Gastrocnemius medialis (tissue), 4 donors: Measurements from ENCODE around the gene RFXANK. TPM values are rescaled to one million over a fixed set of nuclear protein-coding genes. Genes with fewer than 3 reads are reported as not detected.
"Not testable (repeated sequence)": the region's sequence is repeated elsewhere in the genome, so short reads cannot be mapped to it uniquely, and the experiment has no call there.

ENCODE experiments used
- ATAC-seq, 2 donors: fragments of 150-250 bp; one replicate each; pipeline ENCODE4 v1.9.1; 2016
- DNase-seq, 2 donors: peaks; one replicate each; pipeline ENCODE4 v3.0.0-alpha.2; 2019
- H3K27ac ChIP-seq, 4 donors: fragments of 200-600 bp; sonication (generic); 1 replicate in 1 of 4; 2 replicates in 3 of 4; pipeline ENCODE4 v1.5.1; 2016 to 2018; ENCODE audit warnings: mild to moderate bottlenecking in 2 of 4, moderate library complexity in 1 of 4
- H3K27me3 ChIP-seq, 3 donors: fragments of 200-600 bp; sonication (generic) in 2 of 3; 1 replicate in 1 of 3; 2 replicates in 2 of 3; pipeline versions ENCODE4 v1.5.1 to v1.6.0; 2016 to 2019; ENCODE audit warnings: mild to moderate bottlenecking in 1 of 3, moderate library complexity in 1 of 3
- H3K36me3 ChIP-seq, 2 donors: fragments of 200-600 bp; sonication (generic) in 1 of 2; one replicate each; pipeline ENCODE4 v1.5.1; 2017 to 2018
- H3K4me1 ChIP-seq, 2 donors: fragments of 200-600 bp; sonication (generic) in 1 of 2; one replicate each; pipeline ENCODE4 v1.5.1; 2016 to 2017; ENCODE audit warnings: mild to moderate bottlenecking in 2 of 2
- H3K4me3 ChIP-seq, 4 donors: fragments of 200-600 bp; sonication (generic) in 3 of 4; 1 replicate in 1 of 4; 2 replicates in 3 of 4; pipeline ENCODE4 v1.5.1; 2016 to 2019; ENCODE audit warnings: mild to moderate bottlenecking in 2 of 4
- H3K9me3 ChIP-seq, 3 donors: fragments of 200-600 bp; sonication (generic) in 2 of 3; 1 replicate in 1 of 3; 2 replicates in 2 of 3; pipeline ENCODE4 v1.5.1; 2016 to 2019
- POLR2A ChIP-seq, 2 donors: fragments of 450-650 bp; IDR thresholded peaks; one replicate each; pipeline ENCODE4 v1.6.1; 2017; ENCODE audit warnings: antibody characterized with exemption in 2 of 2, mild to moderate bottlenecking in 2 of 2, moderate library complexity in 2 of 2
- in situ Hi-C, 4 donors: fragments of 200-750 bp; cut with MboI; loops; one replicate each; pipeline versions ENCODE4 v1.15.0 to v1.8.0; 2017; ENCODE audit warnings: low sequenced_read_pairs in 4 of 4
- intact Hi-C: fragments of 100-400 bp; cut with DNase I; formaldehyde crosslinking; loops from one replicate; pipeline ENCODE4 v1.15.1; 2023; ENCODE audit warnings: low total_unique reads
- total RNA-seq, 4 donors: library from RNA; depleted of rRNA; stranded (reverse); fragments of >200 nt; gene quantifications; one replicate each; pipeline versions ENCODE4 v1.1.0 to v1.2.3, GENCODE V29; 2016
- TF ChIP-seq, protein P1 (sequence below), 5 experiments: fragments of 450-650 bp in 3 of 5; fragments of 200-600 bp in 2 of 5; sonication (generic) in 2 of 5; IDR thresholded peaks in 4 of 5; conservative IDR thresholded peaks in 1 of 5; 1 replicate in 4 of 5; 2 replicates in 1 of 5; pipeline ENCODE4 v1.5.1; 2016 to 2019; ENCODE audit warnings: antibody characterized with exemption in 5 of 5, mild to moderate bottlenecking in 3 of 5, moderate library complexity in 3 of 5

RFXANK gene
- total RNA-seq, 4 donors from 2014 or later: 25.5 to 44.1 (median 35.1) TPM

DNA sequence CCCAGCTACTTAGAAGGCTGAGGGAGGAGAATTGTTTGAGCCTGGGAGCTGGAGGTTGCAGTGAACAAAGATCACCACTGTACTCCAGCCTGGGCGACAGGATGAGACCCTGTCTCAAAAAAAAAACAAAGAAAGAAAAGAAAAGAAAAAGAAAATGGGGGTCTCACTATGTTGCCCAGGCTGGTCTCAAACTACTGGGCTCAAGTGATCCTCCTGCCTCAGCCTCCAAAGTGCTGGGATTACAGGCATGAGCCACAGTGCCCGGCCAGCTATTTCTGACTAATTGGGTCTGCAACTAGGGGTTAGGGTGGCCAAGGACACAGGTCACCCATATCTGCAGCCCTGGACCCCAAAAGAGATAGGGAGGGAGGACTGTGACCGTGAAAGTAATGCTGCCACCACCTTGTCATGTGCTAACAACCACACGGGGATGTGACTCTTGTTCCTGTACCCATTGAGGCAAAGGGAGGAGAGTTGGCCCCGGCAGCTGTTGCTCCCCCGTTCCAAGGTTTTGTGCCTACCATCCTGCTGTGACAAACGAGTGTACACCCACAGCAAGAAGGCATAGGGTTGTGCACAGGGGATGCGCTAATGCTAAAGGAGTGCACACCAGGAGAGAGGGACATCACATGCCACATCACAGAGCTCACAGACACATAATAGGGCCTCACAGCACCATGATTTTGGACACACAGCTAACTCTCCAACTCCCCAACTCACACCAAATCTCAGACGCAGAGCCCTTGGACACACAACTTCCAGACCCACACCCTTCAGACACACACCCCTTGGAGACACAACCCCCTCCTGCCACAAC lies 22.6 kb upstream of the RFXANK start:
- Histone ChIP-seq H3K9me3 (no peaks in the 10 kb centered on the region), H3K36me3 (no peaks in the 10 kb centered on the region), H3K4me1 (peaks cover 19 to 26% of the 10 kb centered on the region in 2 donors), H3K4me3 (peak overlapping the region; percentile 45 to 55 (median 52)), H3K27ac (peak overlapping the region in 1 of 4 donors; percentile 14), H3K27me3 (no peaks in the 10 kb centered on the region)
- ATAC-seq: peak in 1 of 2 donors; percentile 2
- no peak for DNase-seq
- no peak for TF ChIP-seq POLR2A (IDR thresholded peaks at IDR 0.05)
- TF ChIP-seq, protein P1, sequence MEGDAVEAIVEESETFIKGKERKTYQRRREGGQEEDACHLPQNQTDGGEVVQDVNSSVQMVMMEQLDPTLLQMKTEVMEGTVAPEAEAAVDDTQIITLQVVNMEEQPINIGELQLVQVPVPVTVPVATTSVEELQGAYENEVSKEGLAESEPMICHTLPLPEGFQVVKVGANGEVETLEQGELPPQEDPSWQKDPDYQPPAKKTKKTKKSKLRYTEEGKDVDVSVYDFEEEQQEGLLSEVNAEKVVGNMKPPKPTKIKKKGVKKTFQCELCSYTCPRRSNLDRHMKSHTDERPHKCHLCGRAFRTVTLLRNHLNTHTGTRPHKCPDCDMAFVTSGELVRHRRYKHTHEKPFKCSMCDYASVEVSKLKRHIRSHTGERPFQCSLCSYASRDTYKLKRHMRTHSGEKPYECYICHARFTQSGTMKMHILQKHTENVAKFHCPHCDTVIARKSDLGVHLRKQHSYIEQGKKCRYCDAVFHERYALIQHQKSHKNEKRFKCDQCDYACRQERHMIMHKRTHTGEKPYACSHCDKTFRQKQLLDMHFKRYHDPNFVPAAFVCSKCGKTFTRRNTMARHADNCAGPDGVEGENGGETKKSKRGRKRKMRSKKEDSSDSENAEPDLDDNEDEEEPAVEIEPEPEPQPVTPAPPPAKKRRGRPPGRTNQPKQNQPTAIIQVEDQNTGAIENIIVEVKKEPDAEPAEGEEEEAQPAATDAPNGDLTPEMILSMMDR (IDR thresholded peaks at IDR 0.05 in 4 of 5, conservative IDR thresholded peaks at IDR 0.05 in 1 of 5): no peak
- in situ Hi-C loops: no loop called here
- intact Hi-C loops: no loop called here

DNA sequence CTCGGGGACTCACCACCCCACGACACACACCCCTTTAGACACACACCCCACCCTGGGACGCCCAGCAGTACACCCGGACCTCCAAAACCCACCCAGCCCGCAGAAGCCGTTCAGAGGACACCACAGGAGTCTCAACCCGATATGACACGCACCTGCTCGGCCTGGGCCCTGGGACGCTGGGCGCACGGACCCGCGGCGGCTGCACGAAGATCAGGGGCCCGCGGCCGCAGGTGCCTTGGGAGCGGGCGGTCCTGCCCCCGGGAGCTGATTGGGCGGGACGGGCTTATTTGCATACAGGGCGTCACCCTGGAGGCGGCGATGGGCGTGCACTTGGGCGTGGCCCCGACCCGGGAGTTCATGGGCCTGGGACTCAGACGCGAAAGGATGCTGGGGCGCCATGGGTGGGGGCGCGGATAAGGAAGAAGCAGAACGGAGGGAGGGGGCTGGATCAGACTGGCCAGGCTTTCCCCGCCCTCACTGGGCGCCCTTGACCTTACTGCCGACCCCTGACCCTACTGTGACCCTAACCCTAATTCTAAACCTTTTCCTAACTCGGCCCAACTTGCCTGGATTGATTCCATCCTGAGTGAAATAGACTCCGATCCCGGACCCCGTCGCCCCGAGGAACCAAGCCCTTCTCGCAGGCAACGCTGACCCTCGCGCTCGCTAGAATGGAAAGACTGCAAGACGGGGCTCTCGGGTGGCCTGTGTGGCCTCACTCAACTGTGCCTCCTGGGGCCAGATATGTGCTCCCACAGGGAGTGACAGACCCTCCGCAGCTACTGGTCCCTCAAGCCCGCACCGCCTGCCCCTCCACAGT lies 21.8 kb upstream of the RFXANK start, which contains the start of gene MEF2B:
TSS of gene MEF2B (minus strand) at position 211 of the 820 bp plus-strand sequence. CDS start 19,528 bp downstream, outside the sequence.
- Histone ChIP-seq H3K9me3 (no peaks in the 10 kb centered on the region), H3K27ac (peak within 1 kb of the TSS in 2 of 4 donors; percentile 14 to 15), H3K27me3 (no peaks in the 10 kb centered on the region), H3K4me3 (peak within 1 kb of the TSS; percentile 45 to 55 (median 52)), H3K4me1 (peaks cover 19 to 26% of the 10 kb centered on the region in 2 donors), H3K36me3 (no peaks in the 10 kb centered on the region)
- intact Hi-C loops: no loop called here
- TF ChIP-seq POLR2A (IDR thresholded peaks at IDR 0.05): no peak
- TF ChIP-seq, protein P1 (IDR thresholded peaks at IDR 0.05 in 4 of 5, conservative IDR thresholded peaks at IDR 0.05 in 1 of 5): no peak
- DNase-seq (peak; percentile 67 to 80), ATAC-seq (peak; percentile 73 to 81)
- in situ Hi-C loops: no loop called here

DNA sequence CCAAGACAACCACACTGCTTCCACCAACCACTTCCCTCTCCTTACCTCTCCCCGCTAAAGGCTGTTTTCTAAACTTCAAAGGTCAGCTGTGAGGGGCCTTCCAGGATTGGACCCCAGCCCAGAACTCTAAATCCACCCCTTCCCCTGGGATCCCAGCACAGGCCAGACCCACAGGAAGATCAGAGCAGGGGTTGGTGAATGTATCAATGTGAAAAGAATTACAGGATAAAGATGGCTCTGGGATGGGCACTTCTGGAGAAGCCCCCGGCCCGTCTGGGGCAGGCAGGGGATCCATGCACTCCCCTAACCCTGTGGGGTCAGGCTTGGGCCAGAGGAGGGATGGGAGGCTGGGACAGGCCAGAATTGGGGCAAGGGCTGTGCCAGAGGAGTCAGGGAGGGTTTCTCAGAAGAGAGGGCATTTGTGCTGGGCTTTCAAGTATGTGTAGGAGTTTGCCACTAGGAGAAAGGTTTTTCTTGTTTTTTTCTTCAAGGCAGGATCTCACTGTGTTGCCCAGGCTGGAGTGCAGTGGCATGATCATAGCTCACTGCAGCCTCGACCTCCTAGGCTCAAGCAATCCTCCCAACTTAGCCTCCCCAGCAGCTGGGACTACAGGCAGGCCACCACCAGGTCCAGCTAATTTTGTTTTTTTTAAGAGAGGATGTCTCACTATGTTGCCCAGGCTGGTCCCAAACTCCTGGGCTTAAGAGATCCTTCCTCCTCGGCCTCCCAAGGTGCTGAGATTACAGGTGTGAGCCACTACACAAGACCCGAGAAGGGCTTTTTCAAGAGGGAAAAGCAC lies 21.0 kb upstream of the RFXANK start:
- no peaks in the 10 kb centered on the region for H3K36me3 ChIP-seq
- no peaks in the 10 kb centered on the region for H3K9me3 ChIP-seq
- ATAC-seq: no peak
- in situ Hi-C loops (no loop called here), intact Hi-C loops (no loop called here)
- peaks cover 19 to 26% of the 10 kb centered on the region in 2 donors for H3K4me1 ChIP-seq
- DNase-seq: no peak
- TF ChIP-seq POLR2A (IDR thresholded peaks at IDR 0.05): no peak
- TF ChIP-seq, protein P1 (IDR thresholded peaks at IDR 0.05 in 4 of 5, conservative IDR thresholded peaks at IDR 0.05 in 1 of 5): no peak
- H3K4me3 ChIP-seq: no peak overlapping the region
- peak overlapping the region in 1 of 4 donors; percentile 54 for H3K27ac ChIP-seq
- H3K27me3 ChIP-seq: no peaks in the 10 kb centered on the region

DNA sequence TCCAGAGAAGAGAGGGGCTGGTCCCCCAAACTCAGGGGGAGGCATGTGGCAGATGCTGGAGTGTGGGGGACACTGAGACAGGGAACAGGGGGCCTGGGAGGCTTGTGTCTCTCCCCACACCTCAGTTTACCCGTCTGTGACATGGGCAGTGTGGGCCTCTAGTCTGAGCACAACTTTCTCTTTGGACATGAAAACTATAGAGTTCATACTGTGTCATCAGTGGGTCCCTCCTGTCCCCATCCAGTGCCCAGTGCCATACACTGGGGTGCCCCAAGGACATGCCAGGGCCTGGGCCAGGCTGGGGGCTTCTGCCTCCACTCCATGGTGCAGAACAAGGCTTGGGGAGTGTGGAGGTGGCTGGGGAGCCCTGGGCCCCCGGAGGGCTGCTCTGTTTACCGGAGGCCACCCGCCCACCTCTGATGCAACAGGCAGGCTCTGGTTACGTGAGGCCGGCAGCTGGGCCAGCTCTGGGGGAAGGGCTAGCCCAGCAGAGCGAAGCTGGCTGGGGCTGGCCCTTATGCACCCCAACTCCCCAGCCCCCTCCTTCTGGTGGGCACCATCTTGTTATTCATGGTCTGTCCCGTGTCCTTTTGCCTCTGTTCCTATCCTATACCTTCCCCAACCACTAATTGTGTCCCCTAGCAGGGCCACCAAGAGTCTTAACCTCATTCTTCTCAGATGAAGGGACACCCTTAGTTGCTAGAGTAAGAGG lies 20.1 kb upstream of the RFXANK start:
- DNase-seq (peak; percentile 33 to 73), ATAC-seq (peak; percentile 57 to 70)
- Histone ChIP-seq H3K4me1 (peaks cover 19 to 26% of the 10 kb centered on the region in 2 donors), H3K36me3 (peaks cover 0 to 6% of the 10 kb centered on the region in 2 donors), H3K27me3 (no peaks in the 10 kb centered on the region), H3K27ac (peak overlapping the region in 3 of 4 donors; percentile 10 to 59 (median 54)), H3K9me3 (no peaks in the 10 kb centered on the region), H3K4me3 (peak overlapping the region in 1 of 4 donors; percentile 5)
- intact Hi-C loops (no loop called here), in situ Hi-C loops (no loop called here)
- TF ChIP-seq POLR2A (IDR thresholded peaks at IDR 0.05): no peak
- TF ChIP-seq, protein P1 (IDR thresholded peaks at IDR 0.05 in 4 of 5, conservative IDR thresholded peaks at IDR 0.05 in 1 of 5): no peak

DNA sequence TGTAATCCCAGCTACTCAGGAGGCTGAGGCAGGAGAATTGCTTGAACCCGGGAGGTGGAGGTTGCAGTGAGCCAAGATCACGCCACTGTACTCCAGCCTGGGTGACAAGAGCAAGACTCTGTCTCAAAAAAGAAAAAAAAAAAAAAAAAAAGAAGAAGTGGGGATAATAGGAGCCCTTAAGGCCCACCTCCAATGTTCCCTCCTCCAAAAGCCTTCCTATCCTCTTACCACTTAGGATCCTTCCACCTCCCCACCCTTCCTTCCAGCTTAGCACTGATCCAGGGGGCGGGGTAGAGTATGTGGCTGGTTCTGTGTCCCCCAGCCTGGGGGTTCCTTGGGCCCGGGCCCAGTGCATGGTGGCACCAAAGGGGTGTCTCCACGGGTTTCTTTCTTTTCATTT lies 18.8 kb upstream of the RFXANK start:
- in situ Hi-C loops: not testable (repeated sequence)

More for the DNA sequence above, 18.8 kb upstream of the RFXANK start:
- H3K4me3 ChIP-seq, H3K27me3 ChIP-seq, H3K27ac ChIP-seq, H3K9me3 ChIP-seq, intact Hi-C loops, ATAC-seq, DNase-seq: not testable (repeated sequence)
- Histone ChIP-seq H3K36me3 (peaks cover 0 to 10% of the 10 kb centered on the region in 2 donors), H3K4me1 (peaks cover 19 to 26% of the 10 kb centered on the region in 2 donors)
